ENCODE results near the gene ACY1.

DNA sequence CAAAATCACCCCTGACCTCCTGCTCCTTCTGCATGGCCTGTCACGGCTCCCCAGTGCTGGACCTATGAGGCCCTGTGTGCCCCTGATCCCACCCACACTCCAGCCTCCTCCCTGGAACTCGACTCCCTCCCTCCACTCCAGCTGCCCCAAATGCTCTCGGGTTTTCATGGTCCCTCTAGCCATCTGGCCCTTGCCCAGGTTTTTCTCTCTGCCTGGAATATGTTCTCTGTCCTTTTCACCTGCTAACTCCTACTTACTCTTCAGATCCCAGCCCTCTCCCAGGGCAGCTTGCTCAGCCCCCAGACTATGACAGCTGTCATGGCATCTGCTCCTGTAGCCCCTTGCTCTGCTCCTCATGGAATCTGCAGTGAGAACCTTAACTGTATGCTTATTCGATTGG lies 42.7 kb downstream of the ACY1 start:
- TF ChIP-seq, protein P1, sequence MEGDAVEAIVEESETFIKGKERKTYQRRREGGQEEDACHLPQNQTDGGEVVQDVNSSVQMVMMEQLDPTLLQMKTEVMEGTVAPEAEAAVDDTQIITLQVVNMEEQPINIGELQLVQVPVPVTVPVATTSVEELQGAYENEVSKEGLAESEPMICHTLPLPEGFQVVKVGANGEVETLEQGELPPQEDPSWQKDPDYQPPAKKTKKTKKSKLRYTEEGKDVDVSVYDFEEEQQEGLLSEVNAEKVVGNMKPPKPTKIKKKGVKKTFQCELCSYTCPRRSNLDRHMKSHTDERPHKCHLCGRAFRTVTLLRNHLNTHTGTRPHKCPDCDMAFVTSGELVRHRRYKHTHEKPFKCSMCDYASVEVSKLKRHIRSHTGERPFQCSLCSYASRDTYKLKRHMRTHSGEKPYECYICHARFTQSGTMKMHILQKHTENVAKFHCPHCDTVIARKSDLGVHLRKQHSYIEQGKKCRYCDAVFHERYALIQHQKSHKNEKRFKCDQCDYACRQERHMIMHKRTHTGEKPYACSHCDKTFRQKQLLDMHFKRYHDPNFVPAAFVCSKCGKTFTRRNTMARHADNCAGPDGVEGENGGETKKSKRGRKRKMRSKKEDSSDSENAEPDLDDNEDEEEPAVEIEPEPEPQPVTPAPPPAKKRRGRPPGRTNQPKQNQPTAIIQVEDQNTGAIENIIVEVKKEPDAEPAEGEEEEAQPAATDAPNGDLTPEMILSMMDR (optimal IDR thresholded peaks at IDR 0.05 in 1 of 3, IDR thresholded peaks at IDR 0.05 in 1 of 3, conservative IDR thresholded peaks at IDR 0.05 in 1 of 3; ENCODE audit: extremely low read depth in 1 of 3, insufficient read depth in 2 of 3, low read length in 3 of 3), result no peak
- no peak for TF ChIP-seq EZH2 (IDR thresholded peaks at IDR 0.05; ENCODE audit: low read length)
